Stimulated activated CD4-positive, alpha-beta T cell treated with anti-CD3 and anti-CD28 coated beads, Interleukin-12 subunit alpha, Interleukin-12 subunit beta, amount 100 ng/mL, for 24 hours (primary cell): ENCODE results near the gene DBNDD2.
A peak's percentile ranks its signal among the peaks of the same experiment; 100 is the strongest.

ENCODE experiments used
- DNase-seq, 2 experiments: peaks; one replicate each; pipeline ENCODE4 v3.0.0-alpha.2; 2020; ENCODE audit warnings: low read depth in 2 of 2

Gene DBNDD2

DNA sequence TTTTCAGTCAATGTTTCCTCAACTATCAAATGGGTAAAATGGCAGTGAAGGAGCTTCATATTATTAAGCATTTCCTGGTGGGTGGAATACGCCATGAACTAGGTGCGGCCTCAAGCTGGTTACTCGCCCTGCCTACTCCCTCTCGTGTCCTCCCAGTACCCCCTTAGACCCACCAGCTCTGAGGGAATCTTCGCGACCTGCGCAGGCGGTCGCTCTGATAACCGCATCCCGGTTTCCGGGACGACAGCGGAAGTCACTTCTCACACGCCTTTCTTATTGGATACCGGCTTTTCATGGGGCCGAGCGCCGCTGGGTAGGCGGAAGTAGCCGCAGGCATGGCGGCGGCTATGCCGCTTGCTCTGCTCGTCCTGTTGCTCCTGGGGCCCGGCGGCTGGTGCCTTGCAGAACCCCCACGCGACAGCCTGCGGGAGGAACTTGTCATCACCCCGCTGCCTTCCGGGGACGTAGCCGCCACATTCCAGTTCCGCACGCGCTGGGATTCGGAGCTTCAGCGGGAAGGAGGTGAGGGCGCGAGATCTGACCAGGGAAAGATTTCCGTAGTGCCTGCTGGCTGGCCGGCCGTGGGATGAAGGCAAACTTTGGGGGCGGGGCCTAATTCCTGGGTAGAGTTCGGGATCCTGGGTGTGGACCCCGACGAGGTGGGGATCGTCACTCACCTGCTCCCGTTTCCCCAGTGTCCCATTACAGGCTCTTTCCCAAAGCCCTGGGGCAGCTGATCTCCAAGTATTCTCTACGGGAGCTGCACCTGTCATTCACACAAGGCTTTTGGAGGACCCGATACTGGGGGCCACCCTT, 7.9 kb downstream of the DBNDD2 start, which contains the start of gene PIGT:
Gene PIGT, plus strand, starts transcription at position 320 of the 816 bp plus-strand sequence. Its CDS starts 16 bp downstream, at position 336.
- DNase-seq, result peak; percentile 77 to 79

- DNase-seq, result no peak
Observed at GRCh38 chr20:45416917-45417316, 8.8 kb downstream of the DBNDD2 start.

GRCh38 chr20:45419188-45420091, 11.4 kb downstream of the DBNDD2 start:
- no peak for DNase-seq

- no peak for DNase-seq
Observed at GRCh38 chr20:45420125-45420524, 12.0 kb downstream of the DBNDD2 start.

DNA sequence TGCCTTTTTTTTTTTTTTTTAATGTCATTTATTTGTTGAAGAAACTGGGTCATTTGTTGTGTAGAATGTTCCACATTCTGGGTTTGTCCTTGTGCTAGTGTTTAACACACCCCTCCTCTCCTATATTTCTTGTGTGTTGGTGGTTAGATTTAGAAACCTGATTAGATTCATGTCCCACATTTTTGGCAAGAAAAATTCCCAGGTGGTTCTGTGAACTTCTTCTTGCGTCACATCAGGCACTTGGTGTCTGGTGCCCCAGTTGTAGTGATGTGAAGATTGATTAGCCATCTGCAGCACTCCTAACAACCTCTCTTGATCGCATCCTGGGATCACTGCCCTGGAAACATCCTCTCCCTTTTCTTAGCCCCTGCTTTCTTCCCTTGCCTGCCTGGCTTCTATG, 15.6 kb downstream of the DBNDD2 start:
- DNase-seq, result no peak

- DNase-seq, result no peak
Observed at GRCh38 chr20:45425561-45425960, 17.5 kb downstream of the DBNDD2 start.

GRCh38 chr20:45426320-45427016, 18.4 kb downstream of the DBNDD2 start:
- DNase-seq, result no peak

DNA sequence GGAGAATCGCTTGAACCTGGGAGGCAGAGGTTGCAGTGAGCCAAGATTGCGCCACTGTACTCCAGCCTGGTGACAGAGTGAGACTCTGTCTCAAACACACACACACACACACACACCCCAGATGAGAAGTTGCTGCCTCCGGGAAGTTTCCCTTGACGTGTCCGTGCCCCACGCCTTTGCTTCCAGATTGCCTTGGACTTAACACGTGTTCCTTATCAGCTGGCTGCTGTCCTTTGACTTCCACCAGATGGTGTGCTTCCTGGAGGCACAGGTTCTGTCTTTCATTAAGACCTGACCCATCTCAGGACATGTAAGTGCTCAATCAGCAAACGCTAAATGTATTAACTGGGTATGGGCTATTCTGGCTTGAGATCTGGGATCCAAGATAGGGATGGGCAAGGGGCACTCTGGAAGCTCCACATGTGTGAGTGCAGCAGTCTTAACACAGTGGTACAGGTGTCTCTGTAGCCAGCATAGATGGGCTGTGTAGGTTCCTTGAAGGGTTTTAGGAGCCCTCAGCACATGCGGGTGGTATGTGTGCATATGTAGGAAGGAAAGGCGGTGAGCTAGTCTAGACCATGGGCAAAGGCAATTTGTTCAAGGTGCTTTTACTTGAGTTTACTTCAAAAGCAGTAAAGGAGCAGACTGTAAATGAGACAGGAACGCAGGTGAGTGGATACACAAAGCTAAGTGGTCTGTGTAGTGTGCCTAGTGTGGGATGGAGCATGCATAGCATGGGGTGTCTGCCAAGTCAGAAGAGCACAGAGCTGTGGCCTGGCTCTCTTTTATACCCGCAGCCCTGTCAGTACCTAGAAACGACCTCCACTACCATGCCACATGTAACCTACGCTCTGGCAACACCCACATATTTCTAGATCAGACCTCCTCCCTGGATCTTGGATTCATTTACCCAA, 19.4 kb downstream of the DBNDD2 start:
- no peak for DNase-seq

- no peak for DNase-seq
Observed at GRCh38 chr20:45429618-45430017, 21.5 kb downstream of the DBNDD2 start.

- no peak for DNase-seq
Observed at GRCh38 chr20:45432294-45432693, 24.2 kb downstream of the DBNDD2 start.

- no peak for DNase-seq
Observed at GRCh38 chr20:45433316-45433715, 25.2 kb downstream of the DBNDD2 start.

GRCh38 chr20:45433976-45434375, 25.9 kb downstream of the DBNDD2 start:
- no peak for DNase-seq

DNA sequence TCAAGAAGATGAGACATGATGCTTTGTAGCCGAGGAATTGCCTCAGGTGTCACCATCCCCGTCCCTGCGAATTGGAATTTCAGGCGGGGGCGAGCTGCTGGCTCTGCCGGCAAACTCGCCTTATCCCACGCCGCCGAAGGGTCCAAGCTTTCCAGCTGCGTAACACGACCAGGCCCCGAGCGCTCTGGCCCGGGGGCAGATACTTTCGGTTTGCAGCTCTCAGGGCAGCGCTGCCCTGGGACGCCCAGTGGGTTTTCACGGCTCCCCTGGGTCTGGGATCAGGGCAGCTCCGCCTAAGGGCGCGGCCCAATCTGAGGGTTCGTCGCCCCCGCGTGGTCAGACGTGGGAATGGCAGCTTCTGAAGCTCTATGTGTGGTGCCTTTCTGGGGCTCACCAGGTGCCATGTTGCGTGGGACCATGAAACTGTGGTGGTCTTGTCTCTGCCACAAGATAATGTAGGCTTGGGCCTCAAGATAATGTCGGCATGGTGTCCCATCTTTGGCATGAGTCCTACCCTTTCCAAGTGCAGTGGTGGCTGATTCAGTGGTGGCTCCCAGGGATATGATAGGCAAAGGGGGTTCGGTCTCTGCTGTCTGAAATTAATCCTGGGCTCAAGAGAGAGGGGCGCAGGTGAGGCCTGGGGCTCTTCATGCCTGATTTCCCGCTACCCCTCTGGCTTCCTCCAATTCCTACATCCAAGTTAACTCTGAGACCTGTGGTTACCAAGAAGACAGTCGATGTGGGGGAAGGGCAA, 28.8 kb downstream of the DBNDD2 start:
- peak; percentile 71 to 85 for DNase-seq

DNA sequence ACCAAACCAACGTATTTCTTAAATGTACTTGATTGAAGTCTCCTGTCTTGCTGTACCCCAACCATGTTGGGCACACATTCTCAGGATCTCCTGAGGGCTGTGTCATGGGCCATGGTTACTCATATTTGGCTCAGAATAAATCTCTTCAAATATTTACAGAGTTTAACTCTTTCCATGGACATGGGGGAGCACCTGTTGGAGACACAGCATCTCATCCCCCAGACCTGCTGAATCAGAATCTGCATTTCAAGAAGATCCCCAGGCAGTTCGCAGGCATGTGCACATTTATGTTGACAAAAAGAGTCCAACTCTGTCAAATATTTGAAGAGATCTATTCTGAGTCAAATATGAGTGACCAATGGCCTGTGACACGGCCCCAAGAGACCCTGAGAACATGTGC, 32.3 kb downstream of the DBNDD2 start:
- DNase-seq, result no peak

DNA sequence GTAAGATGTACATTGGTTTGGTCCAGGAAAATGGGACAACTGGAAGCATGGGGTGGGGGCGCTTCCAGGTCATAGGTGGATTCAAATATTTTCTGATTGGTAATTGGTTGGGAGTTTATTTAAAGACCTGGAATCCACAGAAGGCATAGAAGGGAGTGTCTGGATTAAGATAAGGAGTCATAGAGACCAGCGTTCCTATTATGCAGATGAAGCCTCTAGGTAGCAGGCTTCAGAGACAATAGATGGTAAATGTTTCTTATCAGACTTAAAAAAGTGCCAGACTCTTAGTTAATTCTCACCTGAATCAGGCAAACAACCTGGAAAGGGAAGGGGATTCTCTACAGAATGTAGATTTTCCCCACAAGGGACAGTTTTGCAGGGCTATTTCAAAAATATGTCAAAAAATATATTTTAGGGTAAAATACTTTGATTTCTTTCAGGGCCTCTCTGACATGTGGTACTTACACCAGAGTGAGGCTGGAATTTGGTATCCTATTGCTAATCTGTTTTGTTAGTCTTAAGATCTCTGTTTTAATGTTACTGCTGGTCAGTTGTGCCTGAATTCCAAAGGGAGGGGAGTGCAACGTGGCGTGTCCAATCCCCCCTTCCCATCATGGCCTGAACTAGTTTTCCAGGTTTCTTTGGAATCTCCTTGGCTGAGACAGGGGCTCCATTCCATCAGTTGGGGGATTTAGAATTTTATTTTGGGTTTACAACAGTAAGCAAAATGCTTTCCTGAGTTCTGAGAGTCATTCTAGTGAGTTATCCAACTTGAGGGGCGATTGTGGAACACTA, 33.0 kb downstream of the DBNDD2 start:
- DNase-seq, result no peak

DNA sequence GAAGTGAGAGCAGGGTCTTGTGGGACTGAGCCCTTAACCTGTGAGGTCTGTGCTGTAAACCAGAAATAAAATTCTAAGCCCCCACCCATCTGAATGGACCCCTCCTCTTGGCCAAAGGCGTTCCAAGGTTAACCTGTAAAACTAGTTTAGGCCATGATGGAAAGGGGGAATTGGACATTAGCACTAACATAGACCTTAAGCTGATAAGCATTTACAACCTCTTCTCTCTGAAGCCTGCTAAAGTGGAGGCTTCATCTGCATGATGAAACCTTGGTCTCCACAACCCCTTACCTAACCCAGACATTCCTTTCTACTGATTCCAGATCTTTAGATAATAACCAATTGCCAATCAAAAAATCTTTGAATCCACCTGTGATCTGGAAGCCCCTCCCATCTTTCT, 33.7 kb downstream of the DBNDD2 start:
- no peak for DNase-seq

DNA sequence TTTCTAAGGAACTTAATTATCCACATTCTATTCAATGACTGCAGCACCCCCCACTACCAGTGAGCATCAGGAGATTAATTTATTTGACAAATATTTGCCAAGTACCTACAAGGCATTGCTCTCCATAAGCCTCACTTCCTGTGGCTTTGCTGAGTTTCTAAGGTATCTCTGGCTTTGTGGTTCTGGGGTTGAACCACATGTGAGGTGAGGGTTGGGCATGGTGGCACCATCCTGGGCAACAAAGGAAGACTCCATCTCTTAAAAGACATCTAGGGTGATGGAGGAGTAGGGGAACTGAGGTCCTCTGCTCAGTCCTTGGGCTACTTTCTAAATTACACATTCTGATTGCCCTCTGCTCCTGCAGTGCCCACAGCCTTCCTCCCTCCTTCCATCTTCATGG, 36.0 kb downstream of the DBNDD2 start:
- DNase-seq, result no peak

GRCh38 chr20:45445805-45446562, 37.9 kb downstream of the DBNDD2 start:
- peak in 1 of 2 experiments; percentile 31 for DNase-seq

GRCh38 chr20:45448270-45448669, 40.2 kb downstream of the DBNDD2 start:
- DNase-seq, result no peak
